GM12801 (cell line): Measurements from ENCODE around the gene CLPX.

Source experiments
- CTCF ChIP-seq: IDR thresholded peaks from one replicate; pipeline ENCODE4 v1.5.1; 2011; ENCODE audit warnings: control low read depth; ENCODE audit not compliant: insufficient read length; ENCODE audit errors: extremely low read depth

The CLPX gene

DNA sequence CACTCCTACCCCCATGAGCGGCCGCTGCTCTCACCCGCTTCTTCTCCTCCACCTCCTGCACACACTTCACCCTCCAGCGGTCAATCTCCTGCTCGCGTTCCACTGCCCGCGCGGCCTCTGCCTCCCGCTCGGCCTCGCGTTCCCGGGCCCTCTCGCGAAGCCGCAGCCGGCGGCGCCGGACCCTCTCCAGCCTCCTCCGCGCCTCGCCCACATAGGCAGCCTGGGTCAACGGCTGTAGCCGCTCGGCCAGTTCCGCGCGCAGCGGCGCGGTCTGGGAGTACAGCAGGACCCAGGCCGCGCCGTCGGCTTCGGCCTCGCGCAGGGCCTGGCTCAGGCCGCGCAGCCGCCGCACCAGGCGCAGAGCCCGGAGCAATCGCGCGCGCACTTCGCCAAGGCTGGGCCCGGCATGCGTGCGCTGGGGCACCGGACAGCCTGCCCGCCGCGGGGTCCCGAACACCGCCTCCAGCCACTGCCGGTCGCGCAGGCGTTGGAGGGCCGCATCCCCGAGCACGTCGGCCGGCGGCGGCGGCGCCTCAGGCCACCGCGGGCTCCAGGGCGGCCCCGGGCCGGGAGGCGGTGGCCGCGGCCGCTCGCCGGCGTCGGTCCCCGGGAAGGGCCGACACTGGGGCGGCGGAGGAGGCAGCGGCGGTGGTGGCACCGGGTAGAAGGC lies 52.1 kb downstream of the CLPX start:
- no peak for TF ChIP-seq CTCF

DNA sequence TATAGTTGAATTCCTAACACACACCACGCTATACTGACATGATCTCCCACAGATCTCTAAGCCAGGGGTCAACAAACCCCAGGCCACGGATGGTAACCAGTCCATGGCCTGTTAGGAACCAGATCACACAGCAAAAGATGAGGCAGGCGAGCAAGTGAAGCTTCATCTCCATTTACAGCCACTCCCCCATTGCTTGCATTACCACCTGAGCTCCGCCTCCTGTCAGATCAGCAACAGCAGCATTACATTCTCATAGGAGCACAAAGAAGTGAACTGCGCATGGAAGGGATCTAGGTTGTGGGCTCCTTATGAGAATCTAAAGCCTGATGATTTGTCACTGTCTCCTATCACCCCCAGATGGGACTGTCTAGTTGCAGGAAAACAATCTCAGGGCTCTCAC lies 54.2 kb downstream of the CLPX start:
- no peak for TF ChIP-seq CTCF

DNA sequence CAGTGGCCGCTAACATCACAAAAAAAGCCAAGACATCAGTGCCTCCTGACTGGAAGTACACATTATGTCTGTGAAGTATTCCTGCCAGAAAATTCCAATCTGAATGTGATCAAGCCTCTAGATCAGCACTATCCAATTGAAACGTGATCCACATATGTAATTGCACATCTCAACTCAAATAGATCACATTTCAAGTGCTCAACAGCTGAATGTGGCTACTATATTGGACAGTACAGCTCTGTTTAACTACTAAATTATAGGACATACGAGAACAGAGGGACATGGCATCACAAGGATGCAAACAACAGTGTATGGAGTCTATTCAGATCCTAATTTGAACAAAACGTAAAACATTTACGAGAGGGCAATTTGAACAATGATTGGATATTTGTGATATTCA lies 69.6 kb downstream of the CLPX start:
- no peak for TF ChIP-seq CTCF

- no peak for TF ChIP-seq CTCF
These were observed 70.1 kb downstream of the CLPX start, which contains the start of gene UBAP1L for GRCh38 chr15:65115086-65115485. UBAP1L (minus strand) TSS chr15:65115200; CDS start chr15:65106215, 8,985 bp downstream.

DNA sequence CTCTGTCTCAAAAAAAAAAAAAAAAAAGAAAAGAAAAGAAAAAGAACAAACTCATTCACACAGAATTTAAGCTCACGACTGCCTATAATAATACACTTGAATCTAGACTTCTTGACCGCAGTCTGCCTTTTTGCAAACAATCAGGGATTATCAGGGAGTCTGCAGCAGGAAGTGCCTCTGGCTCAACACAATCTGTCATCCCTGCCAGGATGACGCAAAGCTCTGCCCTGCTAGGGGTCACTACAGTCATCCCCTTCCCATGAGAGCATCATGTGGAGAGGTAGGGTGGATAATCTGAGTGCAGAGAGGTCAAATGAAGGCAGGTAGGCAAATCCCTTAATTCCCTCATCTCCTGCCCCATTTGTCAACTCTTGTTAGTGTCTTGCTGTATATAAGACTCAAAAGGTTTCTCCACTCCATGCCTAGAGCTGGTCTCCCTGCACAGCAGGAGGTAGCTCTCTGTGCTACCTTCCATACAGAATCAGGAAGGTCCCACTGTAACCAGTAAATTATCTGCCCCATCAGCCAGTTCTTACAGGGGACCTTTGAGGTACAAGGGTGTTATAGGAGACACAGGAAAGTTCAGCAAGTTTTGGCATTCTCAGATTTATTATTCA lies 74.4 kb downstream of the CLPX start:
- no peak for TF ChIP-seq CTCF

- TF ChIP-seq CTCF, result no peak
These were observed 79.0 kb downstream of the CLPX start for GRCh38 chr15:65106011-65106590.

- TF ChIP-seq CTCF, result no peak
These were observed 80.1 kb downstream of the CLPX start for GRCh38 chr15:65105038-65105437.
